Measurements from ENCODE around the gene PTPN1.

Gene PTPN1

GRCh38 chr20:50555662-50556061 lies 45.5 kb downstream of the PTPN1 start:
- H3K27me3 ChIP-seq (ENCODE audit: insufficient read depth, low read length), result no peaks in the 10 kb centered on the region
- H3K4me1 ChIP-seq (ENCODE audit: insufficient read depth, low read length), result no peaks in the 10 kb centered on the region; the same call in 1 of the 2 replicates
- no peak overlapping the region for H3K4me3 ChIP-seq (ENCODE audit: low read length)
- no peaks in the 10 kb centered on the region for H3K9me3 ChIP-seq (ENCODE audit: insufficient read depth, low read depth, low read length)
- no peaks in the 10 kb centered on the region for H3K36me3 ChIP-seq (ENCODE audit: insufficient read depth, low read depth, low read length)
- H3K9ac ChIP-seq (ENCODE audit: low read depth, low read length), result no peak overlapping the region
- no peak overlapping the region for H3K27ac ChIP-seq (ENCODE audit: low read length)

- no peak overlapping the region for H3K9ac ChIP-seq (ENCODE audit: low read depth, low read length)
- no peaks in the 10 kb centered on the region for H3K9me3 ChIP-seq (ENCODE audit: insufficient read depth, low read depth, low read length)
- H3K27ac ChIP-seq (ENCODE audit: low read length), result no peak overlapping the region
- H3K4me1 ChIP-seq (ENCODE audit: insufficient read depth, low read length), result no peaks in the 10 kb centered on the region; the same call in 1 of the 2 replicates
- peaks cover 15% of the 10 kb centered on the region; the same call in 1 of the 2 replicates for H3K36me3 ChIP-seq (ENCODE audit: insufficient read depth, low read depth, low read length)
- H3K4me3 ChIP-seq (ENCODE audit: low read length), result no peak overlapping the region
- no peaks in the 10 kb centered on the region for H3K27me3 ChIP-seq (ENCODE audit: insufficient read depth, low read length)
Observed at GRCh38 chr20:50557549-50558134, 47.5 kb downstream of the PTPN1 start.

DNA sequence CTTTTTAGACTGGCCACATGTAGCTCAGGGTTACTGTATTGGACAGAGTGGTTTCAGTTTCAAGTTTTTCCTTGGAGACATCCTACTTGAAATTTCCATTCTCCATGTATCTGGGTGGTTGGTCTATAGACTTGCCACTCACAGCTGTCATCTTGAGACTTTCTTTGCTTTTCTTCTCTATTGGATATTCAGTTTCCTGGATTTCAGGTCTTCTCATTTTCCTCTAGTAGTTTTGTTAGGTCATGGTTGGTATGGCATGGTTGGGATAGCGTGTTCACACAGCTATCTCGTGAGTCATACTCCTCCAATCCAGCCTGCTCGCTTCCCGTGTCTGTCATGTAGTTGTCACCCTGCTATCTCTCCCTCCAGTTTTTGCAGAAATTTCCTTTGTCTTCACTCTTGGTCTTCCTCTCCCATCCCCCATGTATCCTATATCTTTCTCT lies 48.3 kb downstream of the PTPN1 start:
- H3K4me3 ChIP-seq (ENCODE audit: low read length), result no peak overlapping the region
- no peaks in the 10 kb centered on the region for H3K27me3 ChIP-seq (ENCODE audit: insufficient read depth, low read length)
- no peak overlapping the region for H3K9ac ChIP-seq (ENCODE audit: low read depth, low read length)
- H3K36me3 ChIP-seq (ENCODE audit: insufficient read depth, low read depth, low read length), result peaks cover 17% of the 10 kb centered on the region; the same call in 1 of the 2 replicates
- H3K9me3 ChIP-seq (ENCODE audit: insufficient read depth, low read depth, low read length), result no peaks in the 10 kb centered on the region
- no peaks in the 10 kb centered on the region; the same call in 1 of the 2 replicates for H3K4me1 ChIP-seq (ENCODE audit: insufficient read depth, low read length)
- no peak overlapping the region for H3K27ac ChIP-seq (ENCODE audit: low read length)

DNA sequence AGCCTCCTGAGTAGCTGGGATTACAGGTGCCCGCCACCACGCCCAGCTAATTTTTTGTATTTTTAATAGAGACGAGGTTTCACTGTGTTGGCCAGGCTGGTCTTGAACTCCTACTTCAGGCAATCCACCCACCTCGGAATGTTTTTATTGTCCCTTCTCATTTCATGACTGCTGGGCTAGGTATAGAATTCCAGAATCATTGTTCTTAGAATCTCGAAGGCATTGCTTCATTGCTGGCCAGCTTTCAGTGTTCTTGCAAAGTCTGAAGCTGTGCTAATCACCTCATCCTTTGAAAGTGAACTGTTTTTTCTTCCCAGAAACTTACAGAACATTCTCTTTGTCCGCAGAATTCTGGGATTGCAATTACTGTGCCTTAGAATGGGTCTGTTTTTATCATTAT lies 49.0 kb downstream of the PTPN1 start:
- peaks cover 17% of the 10 kb centered on the region; the same call in 1 of the 2 replicates for H3K36me3 ChIP-seq (ENCODE audit: insufficient read depth, low read depth, low read length)
- H3K9me3 ChIP-seq (ENCODE audit: insufficient read depth, low read depth, low read length), result no peaks in the 10 kb centered on the region
- H3K27me3 ChIP-seq (ENCODE audit: insufficient read depth, low read length), result no peaks in the 10 kb centered on the region
- no peak overlapping the region for H3K4me3 ChIP-seq (ENCODE audit: low read length)
- no peak overlapping the region for H3K27ac ChIP-seq (ENCODE audit: low read length)
- no peak overlapping the region for H3K9ac ChIP-seq (ENCODE audit: low read depth, low read length)
- H3K4me1 ChIP-seq (ENCODE audit: insufficient read depth, low read length), result no peaks in the 10 kb centered on the region; the same call in 1 of the 2 replicates

GRCh38 chr20:50559856-50560638 lies 49.9 kb downstream of the PTPN1 start:
- Histone ChIP-seq H3K27ac (ENCODE audit: low read length) (no peak overlapping the region), H3K9ac (ENCODE audit: low read depth, low read length) (no peak overlapping the region), H3K9me3 (ENCODE audit: insufficient read depth, low read depth, low read length) (no peaks in the 10 kb centered on the region), H3K4me3 (ENCODE audit: low read length) (no peak overlapping the region), H3K36me3 (ENCODE audit: insufficient read depth, low read depth, low read length) (peaks cover 22% of the 10 kb centered on the region), H3K27me3 (ENCODE audit: insufficient read depth, low read length) (no peaks in the 10 kb centered on the region), H3K4me1 (ENCODE audit: insufficient read depth, low read length) (no peaks in the 10 kb centered on the region; the same call in 1 of the 2 replicates)

GRCh38 chr20:50560867-50561266 lies 50.7 kb downstream of the PTPN1 start:
- no peaks in the 10 kb centered on the region for H3K9me3 ChIP-seq (ENCODE audit: insufficient read depth, low read depth, low read length)
- H3K27ac ChIP-seq (ENCODE audit: low read length), result no peak overlapping the region
- H3K36me3 ChIP-seq (ENCODE audit: insufficient read depth, low read depth, low read length), result peaks cover 27% of the 10 kb centered on the region
- no peak overlapping the region for H3K4me3 ChIP-seq (ENCODE audit: low read length)
- no peaks in the 10 kb centered on the region; the same call in 1 of the 2 replicates for H3K4me1 ChIP-seq (ENCODE audit: insufficient read depth, low read length)
- no peak overlapping the region for H3K9ac ChIP-seq (ENCODE audit: low read depth, low read length)
- no peaks in the 10 kb centered on the region for H3K27me3 ChIP-seq (ENCODE audit: insufficient read depth, low read length)

DNA sequence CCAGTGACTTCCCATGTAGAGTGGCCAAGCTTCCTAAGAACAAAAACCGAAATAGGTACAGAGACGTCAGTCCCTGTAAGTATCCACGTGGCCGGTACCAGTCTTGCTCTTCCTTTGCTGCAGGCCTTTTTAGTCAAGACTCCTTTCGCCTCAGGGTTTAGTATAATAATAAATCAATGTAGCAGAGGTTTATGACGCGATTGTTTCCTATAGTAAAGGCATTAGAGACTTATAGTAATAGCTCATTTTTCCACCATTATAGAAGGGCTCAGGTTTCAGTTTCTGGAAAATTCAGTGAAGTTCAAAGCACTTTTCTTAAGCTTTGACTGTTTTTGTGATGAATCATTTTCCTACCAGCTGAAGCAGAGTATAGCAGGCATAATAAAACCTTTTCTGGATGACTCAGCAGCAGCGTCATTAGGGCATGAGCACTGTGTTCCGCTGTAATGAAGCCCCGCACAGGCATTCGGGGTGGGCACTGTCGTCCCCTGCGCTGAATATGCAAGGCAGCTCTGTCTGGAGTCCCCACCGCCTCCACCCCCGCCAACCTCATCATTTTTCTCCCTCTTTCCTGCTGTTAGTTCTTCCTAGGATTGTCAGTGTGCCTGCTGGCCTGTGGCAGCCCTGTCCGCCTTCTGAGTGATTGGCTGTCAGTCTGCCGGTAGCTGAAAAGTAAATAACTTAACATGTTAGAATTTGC lies 51.3 kb downstream of the PTPN1 start:
- Histone ChIP-seq H3K27ac (ENCODE audit: low read length) (no peak overlapping the region), H3K4me3 (ENCODE audit: low read length) (no peak overlapping the region), H3K9me3 (ENCODE audit: insufficient read depth, low read depth, low read length) (no peaks in the 10 kb centered on the region), H3K9ac (ENCODE audit: low read depth, low read length) (no peak overlapping the region), H3K4me1 (ENCODE audit: insufficient read depth, low read length) (no peaks in the 10 kb centered on the region; the same call in 1 of the 2 replicates), H3K36me3 (ENCODE audit: insufficient read depth, low read depth, low read length) (peaks cover 29% of the 10 kb centered on the region), H3K27me3 (ENCODE audit: insufficient read depth, low read length) (no peaks in the 10 kb centered on the region)

DNA sequence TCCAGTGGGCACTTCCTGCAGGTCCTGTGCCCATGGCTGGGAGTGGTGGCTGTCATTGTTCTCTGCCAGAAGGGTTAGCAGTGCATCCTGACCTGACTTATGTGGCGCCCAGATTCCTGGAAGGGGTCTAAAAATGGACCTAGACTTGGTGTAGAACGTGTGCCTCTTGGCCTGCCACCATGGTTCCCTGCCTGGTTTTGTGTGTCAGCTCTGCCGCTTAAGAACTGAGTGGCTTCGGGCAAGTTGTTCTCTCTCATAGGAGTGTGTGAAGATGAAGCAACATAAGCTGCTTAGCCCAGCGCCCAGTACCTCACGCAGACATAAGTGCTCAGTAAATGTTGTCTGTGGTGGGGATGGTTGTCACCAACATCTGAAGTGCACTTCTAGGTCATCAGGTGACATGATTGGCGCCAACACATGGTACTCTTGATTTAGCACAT lies 52.1 kb downstream of the PTPN1 start:
- Histone ChIP-seq H3K4me3 (ENCODE audit: low read length) (no peak overlapping the region), H3K36me3 (ENCODE audit: insufficient read depth, low read depth, low read length) (peaks cover 30% of the 10 kb centered on the region), H3K27me3 (ENCODE audit: insufficient read depth, low read length) (no peaks in the 10 kb centered on the region), H3K4me1 (ENCODE audit: insufficient read depth, low read length) (no peaks in the 10 kb centered on the region; the same call in 1 of the 2 replicates), H3K27ac (ENCODE audit: low read length) (no peak overlapping the region), H3K9me3 (ENCODE audit: insufficient read depth, low read depth, low read length) (no peaks in the 10 kb centered on the region), H3K9ac (ENCODE audit: low read depth, low read length) (no peak overlapping the region)

- H3K9ac ChIP-seq (ENCODE audit: low read depth, low read length), result no peak overlapping the region
- H3K36me3 ChIP-seq (ENCODE audit: insufficient read depth, low read depth, low read length), result peaks cover 34% of the 10 kb centered on the region
- H3K4me3 ChIP-seq (ENCODE audit: low read length), result no peak overlapping the region
- no peak overlapping the region for H3K27ac ChIP-seq (ENCODE audit: low read length)
- no peaks in the 10 kb centered on the region; the same call in 1 of the 2 replicates for H3K4me1 ChIP-seq (ENCODE audit: insufficient read depth, low read length)
- no peaks in the 10 kb centered on the region for H3K27me3 ChIP-seq (ENCODE audit: insufficient read depth, low read length)
- no peaks in the 10 kb centered on the region for H3K9me3 ChIP-seq (ENCODE audit: insufficient read depth, low read depth, low read length)
Observed at GRCh38 chr20:50563133-50563944, 53.2 kb downstream of the PTPN1 start.

GRCh38 chr20:50565383-50565782 lies 55.2 kb downstream of the PTPN1 start:
- H3K4me3 ChIP-seq (ENCODE audit: low read length), result no peak overlapping the region
- no peaks in the 10 kb centered on the region for H3K9me3 ChIP-seq (ENCODE audit: insufficient read depth, low read depth, low read length)
- H3K27me3 ChIP-seq (ENCODE audit: insufficient read depth, low read length), result no peaks in the 10 kb centered on the region
- H3K36me3 ChIP-seq (ENCODE audit: insufficient read depth, low read depth, low read length), result peaks cover 49% of the 10 kb centered on the region
- H3K9ac ChIP-seq (ENCODE audit: low read depth, low read length), result no peak overlapping the region
- H3K27ac ChIP-seq (ENCODE audit: low read length), result no peak overlapping the region
- no peaks in the 10 kb centered on the region for H3K4me1 ChIP-seq (ENCODE audit: insufficient read depth, low read length)

DNA sequence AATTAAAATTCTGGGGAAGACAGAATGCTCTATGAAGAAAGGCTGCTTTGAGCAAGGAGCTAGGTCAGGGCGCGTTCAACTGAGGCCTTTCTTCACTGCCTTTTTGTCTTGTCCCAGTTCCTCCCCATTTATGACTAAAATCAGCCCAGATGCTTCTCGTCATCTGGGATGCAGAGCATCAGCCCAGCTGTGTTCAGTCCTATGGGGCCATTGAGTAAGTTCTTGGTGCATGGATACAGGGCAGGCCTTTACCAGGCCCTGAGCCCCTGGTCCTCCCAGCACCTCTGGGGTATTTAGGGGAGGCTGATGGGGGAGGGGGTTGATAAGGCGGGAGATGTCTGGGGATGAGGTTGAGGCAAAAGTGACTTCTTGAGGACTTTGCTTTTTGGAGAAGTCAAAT lies 55.7 kb downstream of the PTPN1 start:
- H3K4me3 ChIP-seq (ENCODE audit: low read length), result no peak overlapping the region
- peaks cover 49% of the 10 kb centered on the region for H3K36me3 ChIP-seq (ENCODE audit: insufficient read depth, low read depth, low read length)
- no peaks in the 10 kb centered on the region for H3K9me3 ChIP-seq (ENCODE audit: insufficient read depth, low read depth, low read length)
- no peak overlapping the region for H3K27ac ChIP-seq (ENCODE audit: low read length)
- no peaks in the 10 kb centered on the region for H3K4me1 ChIP-seq (ENCODE audit: insufficient read depth, low read length)
- no peaks in the 10 kb centered on the region for H3K27me3 ChIP-seq (ENCODE audit: insufficient read depth, low read length)
- H3K9ac ChIP-seq (ENCODE audit: low read depth, low read length), result no peak overlapping the region

Measured in iPS-20b (cell line).